ENCODE results near the gene PLCH1. TPM values are rescaled to one million over a fixed set of nuclear protein-coding genes. Genes with fewer than 3 reads are reported as not detected.

Gene PLCH1
- total RNA-seq, 4 donors from 2014 or later = 1.4 to 7.0 (median 2.0) TPM

GRCh38 chr3:155771126-155771525 lies 26.3 kb upstream of the PLCH1 start:
- 97% methylated on average over 6 of the region's 6 CpGs for WGBS, 2 donors
- H3K4me3 ChIP-seq = no peak overlapping the region

GRCh38 chr3:155766206-155766605 lies 21.3 kb upstream of the PLCH1 start:
- Histone ChIP-seq H3K9me3 (peaks cover 0 to 7% (median 2%) of the 10 kb centered on the region in 4 donors), H3K27ac (no peak overlapping the region), H3K4me3 (no peak overlapping the region), H3K4me1 (no peaks in the 10 kb centered on the region), H3K36me3 (peaks cover 0 to 57% (median 2%) of the 10 kb centered on the region in 3 donors), H3K27me3 (no peaks in the 10 kb centered on the region)
- DNase-seq (ENCODE audit: low spot score in 2 of 2) = no peak
- 83 to 85% methylated on average over 1 of the region's 1 CpG for WGBS, 2 donors
- TF ChIP-seq EP300 (IDR thresholded peaks at IDR 0.05) (no peak), POLR2A (IDR thresholded peaks at IDR 0.05) (no peak), CTCF (IDR thresholded peaks at IDR 0.05) (no peak)

More at GRCh38 chr3:155771126-155771525, 26.3 kb upstream of the PLCH1 start:
- peaks cover 0 to 61% (median 3%) of the 10 kb centered on the region in 3 donors for H3K36me3 ChIP-seq
- H3K27me3 ChIP-seq = no peaks in the 10 kb centered on the region
- H3K9me3 ChIP-seq = peaks cover 0 to 7% (median 2%) of the 10 kb centered on the region in 4 donors
- TF ChIP-seq CTCF (IDR thresholded peaks at IDR 0.05) (no peak), POLR2A (IDR thresholded peaks at IDR 0.05) (no peak), EP300 (IDR thresholded peaks at IDR 0.05) (no peak)
- DNase-seq (ENCODE audit: low spot score in 2 of 2) = no peak
- no peaks in the 10 kb centered on the region for H3K4me1 ChIP-seq
- H3K27ac ChIP-seq = no peak overlapping the region

- 82 to 83% methylated on average over 3 of the region's 3 CpGs for WGBS, 2 donors
- Histone ChIP-seq H3K4me1 (no peaks in the 10 kb centered on the region), H3K27me3 (no peaks in the 10 kb centered on the region), H3K9me3 (no peaks in the 10 kb centered on the region), H3K36me3 (peaks cover 0 to 56% (median 0%) of the 10 kb centered on the region in 3 donors), H3K4me3 (no peak overlapping the region), H3K27ac (no peak overlapping the region)
- TF ChIP-seq CTCF (IDR thresholded peaks at IDR 0.05) (no peak), POLR2A (IDR thresholded peaks at IDR 0.05) (no peak), EP300 (IDR thresholded peaks at IDR 0.05) (no peak)
- no peak for DNase-seq (ENCODE audit: low spot score in 2 of 2)
These were observed 19.1 kb upstream of the PLCH1 start for GRCh38 chr3:155763870-155764463.

GRCh38 chr3:155760653-155761052 lies 15.8 kb upstream of the PLCH1 start:
- Histone ChIP-seq H3K27ac (no peak overlapping the region), H3K9me3 (no peaks in the 10 kb centered on the region), H3K36me3 (peaks cover 0 to 64% (median 0%) of the 10 kb centered on the region in 3 donors), H3K27me3 (no peaks in the 10 kb centered on the region), H3K4me3 (no peak overlapping the region), H3K4me1 (no peaks in the 10 kb centered on the region)
- 90 to 93% methylated on average over 4 of the region's 4 CpGs for WGBS, 2 donors
- TF ChIP-seq POLR2A (IDR thresholded peaks at IDR 0.05) (no peak), CTCF (IDR thresholded peaks at IDR 0.05) (no peak), EP300 (IDR thresholded peaks at IDR 0.05) (no peak)
- DNase-seq (ENCODE audit: low spot score in 2 of 2) = no peak

GRCh38 chr3:155757577-155757976 lies 12.7 kb upstream of the PLCH1 start:
- H3K27me3 ChIP-seq = no peaks in the 10 kb centered on the region
- H3K27ac ChIP-seq = no peak overlapping the region
- WGBS, 2 donors = 87 to 97% methylated on average over 7 of the region's 7 CpGs
- no peaks in the 10 kb centered on the region for H3K9me3 ChIP-seq
- no peaks in the 10 kb centered on the region for H3K4me1 ChIP-seq
- no peak for DNase-seq (ENCODE audit: low spot score in 2 of 2)
- no peak overlapping the region for H3K4me3 ChIP-seq
- no peak for TF ChIP-seq EP300 (IDR thresholded peaks at IDR 0.05)
- no peak for TF ChIP-seq POLR2A (IDR thresholded peaks at IDR 0.05)
- no peak for TF ChIP-seq CTCF (IDR thresholded peaks at IDR 0.05)
- peaks cover 0 to 50% (median 0%) of the 10 kb centered on the region in 3 donors for H3K36me3 ChIP-seq

Data from tibial nerve (tissue), 4 donors.